ENCODE measurements around the gene TMEM203. TPM values are rescaled to one million over a fixed set of nuclear protein-coding genes. Genes with fewer than 3 reads are reported as not detected.
"Not testable (repeated sequence)": the region's sequence is repeated elsewhere in the genome, so short reads cannot be mapped to it uniquely, and the experiment has no call there.

The TMEM203 gene, protein sequence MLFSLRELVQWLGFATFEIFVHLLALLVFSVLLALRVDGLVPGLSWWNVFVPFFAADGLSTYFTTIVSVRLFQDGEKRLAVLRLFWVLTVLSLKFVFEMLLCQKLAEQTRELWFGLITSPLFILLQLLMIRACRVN
- 26.1 and 34.2 TPM in 2 replicates for total RNA-seq

DNA sequence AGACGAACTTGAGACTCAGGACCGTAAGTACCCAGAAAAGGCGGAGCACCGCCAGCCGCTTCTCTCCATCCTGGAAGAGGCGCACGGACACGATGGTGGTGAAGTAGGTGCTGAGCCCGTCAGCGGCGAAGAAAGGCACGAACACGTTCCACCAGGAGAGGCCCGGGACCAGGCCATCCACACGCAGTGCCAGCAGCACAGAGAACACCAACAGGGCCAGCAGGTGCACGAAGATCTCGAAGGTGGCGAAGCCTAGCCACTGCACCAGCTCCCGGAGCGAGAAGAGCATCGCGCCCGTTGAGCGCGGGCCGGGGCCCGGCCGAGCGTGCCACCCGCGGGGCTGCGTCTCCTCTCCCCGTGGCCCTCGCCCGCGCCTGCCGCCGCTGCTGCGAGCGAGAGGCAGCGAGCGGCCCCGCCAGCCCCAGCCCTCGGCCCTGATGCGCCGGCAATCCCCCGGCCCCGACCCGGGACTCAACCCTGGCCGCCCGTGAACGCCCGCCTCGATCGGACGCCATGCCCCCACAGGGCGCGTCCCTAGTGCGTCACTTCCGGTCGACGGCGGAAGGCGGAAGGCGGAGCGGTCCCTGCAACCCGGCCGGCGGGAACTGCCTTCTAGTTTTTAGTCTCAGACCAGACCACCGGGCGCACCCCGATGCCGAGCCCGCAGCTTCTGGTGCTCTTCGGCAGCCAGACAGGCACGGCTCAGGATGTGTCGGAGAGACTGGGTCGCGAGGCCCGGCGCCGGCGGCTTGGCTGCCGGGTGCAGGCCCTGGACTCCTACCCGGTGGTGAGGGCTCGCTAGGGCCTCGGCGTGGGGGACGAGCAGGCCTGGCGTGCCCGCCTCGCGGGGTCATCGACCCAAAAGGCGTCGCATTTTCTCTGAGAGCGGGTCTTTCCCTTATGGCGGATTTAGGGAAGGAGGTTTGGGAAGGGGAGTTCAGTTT is at the start of gene TMEM203, which contains the start of gene NDOR1:
Gene TMEM203 (minus strand): TSS at position 523 of the 944 bp plus-strand sequence. CDS start 234 bp downstream, at position 289.
Gene NDOR1 (plus strand): TSS at position 575 of the 944 bp plus-strand sequence. CDS start 78 bp downstream, at position 653.
- DNase-seq (ENCODE audit: low read depth, low spot score): peak; percentile 46

DNA sequence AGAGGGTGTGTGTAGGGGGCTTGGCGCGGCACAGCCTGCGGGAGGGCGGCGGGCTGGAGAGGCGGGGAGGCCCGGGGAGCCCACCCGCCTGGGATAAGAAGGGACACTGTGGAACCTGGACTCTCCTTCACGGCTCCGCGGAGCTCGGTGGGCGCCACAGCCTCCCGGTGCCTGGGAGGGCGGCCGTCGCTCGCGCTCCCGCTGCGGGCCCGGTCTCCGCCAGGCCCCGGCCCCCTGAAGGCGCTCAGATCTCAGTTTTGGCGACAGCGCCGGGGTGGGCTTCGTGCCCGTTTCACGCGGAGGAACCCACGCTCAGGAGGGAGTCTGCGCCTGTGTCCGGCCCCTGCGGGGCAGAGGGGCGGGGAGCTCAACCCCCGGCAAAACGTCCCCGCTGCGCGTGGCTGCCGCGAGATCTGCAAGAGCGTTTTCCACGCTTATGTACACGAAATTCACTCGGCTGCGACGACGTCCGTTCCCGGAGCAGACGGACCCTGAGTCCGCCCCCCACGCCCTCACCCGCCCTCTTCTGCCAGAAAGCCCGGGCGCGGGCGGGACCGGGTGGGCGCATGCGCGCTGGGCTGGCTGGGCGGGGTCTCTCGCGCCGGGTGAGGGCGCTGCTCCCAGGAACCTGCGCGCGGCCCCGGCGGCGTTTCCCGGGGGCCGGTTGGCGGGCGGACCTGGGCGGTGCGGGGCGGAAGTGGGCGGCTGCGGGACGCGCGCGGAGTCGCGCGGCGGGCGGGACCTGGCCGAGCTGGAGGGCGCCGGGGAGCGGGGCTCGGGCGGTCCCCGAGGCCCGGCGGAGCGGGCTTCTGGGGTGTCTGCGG is 49.4 kb upstream of the TMEM203 start, which contains the start of gene NELFB:
Gene NELFB (plus strand): TSS at position 704 of the 824 bp plus-strand sequence.
- no peak for DNase-seq (ENCODE audit: low read depth, low spot score)

DNA sequence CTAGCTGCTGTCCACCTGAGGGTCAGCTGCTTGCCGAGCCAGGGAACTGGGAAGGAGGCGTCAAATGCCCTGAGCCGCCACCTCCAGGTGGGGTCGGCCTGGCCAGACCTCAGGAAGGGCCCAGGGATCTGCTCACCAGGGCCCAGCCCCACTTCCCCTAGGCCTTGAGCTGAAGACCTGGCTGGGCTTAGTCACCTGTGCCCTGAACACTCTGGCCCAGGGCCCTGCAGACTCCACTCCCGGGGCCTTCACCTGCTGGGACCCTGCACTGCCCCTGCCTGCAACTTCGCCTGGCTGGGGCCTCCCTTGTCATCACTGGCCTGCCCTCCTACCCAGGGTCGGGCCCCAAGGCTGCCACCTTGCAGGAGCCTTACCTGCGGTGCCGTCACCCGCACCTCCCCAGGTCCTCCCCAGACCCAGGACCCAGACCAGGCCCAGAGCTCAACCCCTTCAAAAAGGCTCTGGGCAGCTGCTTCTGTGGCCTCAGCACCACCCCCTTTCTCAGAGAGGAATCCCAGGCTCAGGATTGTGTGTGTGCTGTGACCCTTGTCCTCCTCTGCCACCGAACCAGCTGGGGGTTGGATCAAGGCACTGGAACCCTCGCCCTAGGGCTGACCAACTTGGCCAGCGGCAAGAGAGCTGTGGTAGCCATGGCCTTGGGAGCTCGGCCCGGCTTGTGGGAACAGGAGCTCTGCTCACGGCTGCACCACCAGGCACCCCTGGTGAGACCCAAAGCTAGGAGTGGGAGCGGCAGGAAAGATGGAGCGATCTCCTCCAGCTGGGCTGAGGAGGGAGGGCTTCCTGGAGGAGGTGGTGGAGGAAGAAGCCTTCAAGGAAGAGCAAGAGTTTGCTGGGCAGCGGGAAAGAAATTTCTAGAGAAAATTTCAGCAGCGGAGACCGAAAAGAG is 48.5 kb upstream of the TMEM203 start:
- no peak for DNase-seq (ENCODE audit: low read depth, low spot score)

DNA sequence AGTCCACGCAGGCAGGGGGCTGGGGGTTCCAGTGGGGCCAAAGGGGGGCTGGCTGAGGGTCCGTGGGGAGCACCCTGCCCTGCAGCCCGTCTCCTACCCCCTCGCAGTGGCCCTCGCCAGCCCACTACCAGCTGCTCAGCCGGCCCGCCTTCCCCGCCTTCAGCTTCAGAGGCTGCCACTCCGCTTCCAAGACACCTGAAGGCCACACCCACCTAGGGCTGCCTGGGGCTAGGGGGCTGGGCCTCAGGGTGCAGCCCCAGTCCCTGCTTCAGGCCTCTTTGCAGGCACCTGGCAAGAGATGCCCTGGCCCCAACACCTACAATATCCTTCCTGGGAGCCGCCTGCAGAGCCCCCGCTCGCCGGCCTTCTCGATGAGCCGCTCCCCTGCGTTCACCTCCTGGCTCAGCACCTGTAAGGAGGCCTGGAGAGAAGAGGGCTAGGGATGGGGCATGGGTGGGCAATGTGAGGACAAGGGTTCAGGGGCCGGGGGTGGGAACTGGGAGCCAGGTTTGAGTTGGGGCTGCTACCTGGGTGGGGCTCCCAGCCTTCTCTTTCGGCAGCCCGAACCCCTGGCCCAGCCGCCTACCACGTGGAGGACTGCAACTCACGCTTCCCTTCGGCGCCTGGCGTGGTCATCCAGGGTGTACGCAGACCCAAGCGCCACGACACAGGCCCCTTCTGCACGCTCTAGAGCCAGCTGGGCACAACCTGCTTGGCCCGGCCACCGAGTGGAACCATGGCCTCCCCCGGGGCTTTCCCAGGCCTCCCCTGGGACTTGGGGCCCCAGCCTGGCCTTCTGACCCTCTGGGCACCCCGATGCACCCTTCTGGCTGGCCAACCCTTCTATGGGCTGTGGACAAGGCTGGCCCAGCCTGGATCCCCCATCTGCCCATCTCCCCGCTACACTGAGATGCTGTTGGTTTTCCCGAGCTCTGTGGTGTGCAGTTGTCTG is 47.4 kb upstream of the TMEM203 start:
- no peak for DNase-seq (ENCODE audit: low read depth, low spot score)

DNA sequence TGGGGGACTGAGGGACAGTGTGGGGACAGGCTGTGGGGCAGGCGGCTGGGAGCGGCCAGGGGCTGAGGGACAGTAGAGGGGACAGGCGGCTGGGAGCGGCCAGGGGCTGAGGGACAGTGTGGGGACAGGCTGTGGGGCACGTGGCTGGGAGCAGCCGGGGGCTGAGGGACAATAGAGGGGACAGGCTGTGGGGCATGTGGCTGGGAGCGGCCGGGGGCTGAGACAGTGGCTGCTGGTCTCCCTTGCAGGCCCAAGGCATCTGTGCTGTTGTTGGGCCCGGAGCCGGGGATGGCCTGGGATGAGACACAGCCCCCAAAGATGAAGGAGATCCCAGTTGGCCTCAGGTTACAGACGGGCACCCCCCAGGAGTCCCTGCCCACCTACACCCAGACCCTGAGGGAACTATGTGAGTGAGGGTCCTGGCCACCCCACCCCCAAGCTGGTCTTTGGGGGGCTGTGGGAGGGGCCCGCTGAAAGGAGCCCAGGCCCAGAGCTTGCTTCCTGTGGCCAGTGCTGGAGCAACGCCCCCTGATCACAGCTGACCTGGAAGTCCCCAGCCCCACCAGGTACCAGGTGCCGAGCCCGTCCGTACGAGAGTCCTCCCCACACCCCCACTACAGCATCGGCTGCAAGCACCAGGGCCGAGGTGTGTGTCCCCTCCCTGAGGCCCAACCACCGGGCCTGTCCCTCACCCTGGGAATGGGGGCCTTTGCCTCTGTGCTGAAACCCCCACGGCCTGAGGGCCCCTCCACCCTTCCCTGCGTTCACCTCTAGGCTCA is 46.2 kb upstream of the TMEM203 start:
- no peak for DNase-seq (ENCODE audit: low read depth, low spot score)

DNA sequence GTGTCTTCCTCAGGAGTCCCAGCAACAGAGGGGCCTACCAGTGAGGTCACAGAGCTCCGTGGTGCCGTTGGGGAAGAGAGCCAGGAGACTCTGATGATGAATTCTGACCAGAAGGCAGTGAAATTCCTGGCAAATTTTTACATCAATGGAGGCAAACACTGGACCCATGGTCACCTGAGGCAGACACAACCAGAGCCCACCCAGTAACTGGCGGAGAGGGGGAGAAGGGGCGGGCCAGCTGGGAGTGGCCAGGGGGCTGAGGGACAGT is 45.7 kb upstream of the TMEM203 start, which contains the start of gene STPG3:
Gene STPG3 (plus strand): TSS at position 93 of the 268 bp plus-strand sequence. CDS start 1 bp downstream, at position 94.
- no peak for DNase-seq (ENCODE audit: low read depth, low spot score)

DNA sequence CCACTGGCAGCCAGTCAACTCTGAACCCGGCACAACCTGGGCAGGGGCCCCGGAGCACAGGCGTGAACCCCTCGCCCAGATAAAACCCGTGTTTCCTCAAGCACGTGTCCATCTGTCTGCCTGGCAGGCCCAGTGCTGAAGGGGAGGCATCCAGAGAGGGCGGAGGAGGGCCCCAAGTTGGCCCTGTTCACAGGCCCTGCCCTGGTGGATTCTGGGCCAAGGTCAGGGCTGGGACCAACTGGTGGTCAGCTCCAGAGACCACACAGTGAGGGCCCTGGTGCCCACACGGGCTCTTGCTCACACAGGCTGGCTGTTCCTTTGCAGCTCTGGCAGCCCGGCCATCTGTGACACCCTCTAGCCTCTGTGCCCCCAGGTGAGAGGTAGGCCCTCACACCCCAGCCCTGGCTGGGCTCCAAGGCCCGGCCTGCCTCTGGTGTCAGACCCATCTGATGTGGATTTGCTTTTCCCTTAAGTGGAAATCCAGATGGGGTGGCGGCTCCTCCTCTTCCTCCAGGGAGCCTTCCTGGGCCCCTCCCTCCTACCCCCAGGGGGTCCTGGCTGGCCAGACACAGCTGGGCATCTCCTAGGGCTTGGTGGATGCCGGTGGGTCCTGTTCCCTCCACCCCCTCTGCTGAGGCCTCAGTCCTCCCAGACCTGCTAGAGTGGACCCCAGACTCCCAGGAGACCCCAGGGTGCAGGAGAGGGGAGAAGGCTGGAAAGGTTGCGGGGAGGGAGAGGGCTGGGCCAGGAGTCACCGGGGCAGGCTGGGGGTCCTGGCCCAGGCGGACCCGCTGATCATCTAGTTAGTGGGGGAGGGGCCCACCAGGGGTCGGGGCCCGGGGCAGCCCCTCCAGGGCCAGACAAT is 45.1 kb upstream of the TMEM203 start:
- no peak for DNase-seq (ENCODE audit: low read depth, low spot score)

DNA sequence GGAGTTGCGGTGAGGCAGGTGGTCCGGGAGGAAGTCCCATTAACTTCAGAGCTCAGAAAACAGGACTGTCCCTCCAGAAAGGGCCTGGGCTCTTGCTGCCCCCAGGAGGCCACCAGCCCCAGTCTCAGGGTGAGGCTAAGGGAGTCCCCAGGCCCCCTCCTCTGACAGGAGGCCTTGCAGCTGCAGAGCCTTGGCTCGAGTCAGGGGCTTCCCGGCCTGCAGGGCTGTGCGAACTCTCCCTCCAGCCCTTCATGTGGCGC is 42.4 kb upstream of the TMEM203 start:
- no peak for DNase-seq (ENCODE audit: low read depth, low spot score)

DNA sequence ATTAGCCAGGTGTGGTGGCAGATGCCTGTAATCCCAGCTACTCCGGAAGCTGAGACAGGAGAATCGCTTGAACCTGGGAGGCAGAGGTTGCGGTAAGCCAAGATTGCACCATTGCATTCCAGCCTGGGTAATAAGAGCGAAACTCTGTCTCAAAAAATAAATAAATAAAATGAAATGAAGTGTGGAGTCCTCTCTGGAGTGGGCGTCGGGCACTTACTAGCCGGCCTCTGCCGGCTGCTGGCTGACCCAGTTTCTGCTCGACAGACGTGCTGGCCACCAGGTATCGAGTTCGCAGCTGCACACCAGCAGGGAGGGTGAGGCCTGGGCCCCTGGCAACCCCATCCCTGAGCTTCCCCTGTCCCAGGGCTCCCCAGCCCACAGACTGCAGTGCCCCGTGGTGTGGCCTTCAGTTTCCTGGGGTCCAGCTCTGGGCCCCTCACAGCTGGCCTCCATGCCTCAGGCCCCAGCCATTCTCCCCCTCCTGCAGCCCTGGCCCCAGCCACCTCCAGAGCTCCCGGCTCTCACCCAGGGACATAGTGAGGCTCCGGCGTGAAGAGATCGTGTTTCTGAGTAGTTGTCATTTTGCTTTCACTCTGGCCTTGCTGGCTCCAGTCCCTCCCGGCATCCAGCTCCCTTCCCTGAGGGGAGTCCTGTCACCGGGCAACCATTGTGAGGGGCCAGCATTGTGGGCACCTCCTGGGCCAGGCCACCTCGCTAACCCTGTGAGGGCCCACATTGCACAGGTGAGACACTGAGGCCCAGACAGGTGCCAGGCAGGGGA is 41.9 kb upstream of the TMEM203 start:
- no peak for DNase-seq (ENCODE audit: low read depth, low spot score)

DNA sequence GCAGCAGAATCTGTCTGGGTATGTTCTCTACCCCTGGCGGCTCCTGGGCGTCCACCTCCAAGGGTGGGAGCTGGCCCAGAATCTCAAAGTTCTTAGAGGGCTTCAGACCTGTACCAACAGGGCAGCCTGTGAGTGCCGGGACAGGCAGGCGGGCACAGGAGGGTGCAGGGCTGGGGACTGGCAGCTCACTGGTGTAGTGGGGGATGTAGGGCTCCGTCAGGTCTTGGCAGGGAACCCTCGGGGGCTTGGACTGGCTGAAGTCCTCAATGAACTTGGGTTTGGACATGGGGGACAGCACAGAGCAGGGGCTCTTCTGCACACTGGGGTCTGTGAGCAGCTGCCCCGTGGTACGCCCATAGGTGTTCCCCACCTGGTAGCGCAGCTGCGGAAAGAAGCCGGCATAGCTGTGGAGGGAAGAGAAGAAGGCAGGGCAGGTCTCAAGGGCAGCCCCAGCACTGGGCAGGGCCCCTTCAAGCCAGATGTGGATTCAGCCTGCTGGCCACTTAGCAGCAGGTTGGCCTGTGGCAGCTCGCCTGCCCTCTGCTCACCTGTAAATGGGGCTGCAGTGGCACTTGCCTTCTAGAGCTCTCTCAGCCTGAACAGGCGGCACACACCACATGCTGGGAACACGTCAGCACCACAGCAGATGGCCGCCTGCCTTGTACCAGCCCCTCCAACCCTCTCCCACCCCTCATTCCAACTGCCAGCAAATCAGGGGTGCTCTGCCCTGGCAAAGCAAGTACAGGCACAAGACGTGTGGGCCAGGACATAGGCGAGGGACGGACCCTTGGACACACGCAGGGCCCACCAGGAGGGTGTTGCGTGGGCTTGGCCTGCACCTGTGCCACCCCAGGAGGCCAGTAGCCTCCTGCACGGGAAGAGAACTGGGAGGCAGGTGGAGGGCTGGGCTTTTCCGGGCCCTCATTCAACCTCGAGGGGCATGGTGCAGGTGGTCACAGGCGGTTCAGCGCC is 40.3 kb upstream of the TMEM203 start:
- no peak for DNase-seq (ENCODE audit: low read depth, low spot score)

DNA sequence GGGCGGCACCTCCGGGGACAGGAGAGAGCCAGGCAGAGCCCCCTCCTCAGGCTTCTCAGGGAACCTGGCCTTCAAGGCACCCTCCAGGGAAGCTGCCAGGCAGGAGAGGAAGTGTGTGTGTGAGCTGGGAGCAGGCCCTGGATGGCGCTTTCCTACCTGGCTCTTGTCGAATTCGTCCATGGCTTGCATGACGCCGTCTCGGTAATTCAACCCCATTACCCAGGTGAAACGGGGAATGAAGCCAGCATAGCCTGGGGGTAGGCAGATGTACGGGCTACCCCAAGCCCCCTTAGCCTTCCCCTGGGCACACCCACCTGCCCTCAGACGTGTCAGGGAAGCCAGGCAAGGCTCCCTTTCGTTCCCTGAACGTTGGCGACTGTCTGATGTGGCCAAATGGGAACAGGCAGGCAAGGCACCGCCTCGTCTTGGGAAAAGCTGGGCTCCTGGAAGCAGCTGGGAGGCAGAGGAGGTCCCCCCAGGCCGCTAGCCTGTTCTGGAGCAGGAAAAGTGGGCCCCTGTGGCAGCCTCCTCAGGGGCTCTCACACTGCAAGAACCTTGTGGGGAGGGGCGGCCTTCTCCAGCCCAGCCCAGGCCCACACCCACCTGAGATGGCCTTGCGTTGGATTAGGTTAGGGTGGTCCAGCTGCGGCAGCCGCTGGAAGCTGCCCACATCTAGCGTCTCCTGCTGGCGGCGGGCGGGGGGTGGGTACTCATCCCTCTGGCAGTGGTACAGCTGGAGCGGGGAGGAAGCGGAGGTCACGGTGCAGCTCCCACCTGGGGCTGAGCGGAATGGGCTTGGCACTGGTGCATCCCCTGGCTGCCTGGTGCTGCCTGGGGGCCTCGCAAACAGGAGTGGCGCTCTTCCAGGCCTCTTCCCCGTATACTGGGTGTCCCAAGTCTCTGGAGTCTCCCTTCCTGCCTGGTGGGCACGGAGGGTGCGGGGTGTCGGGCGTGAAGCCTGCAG is 39.3 kb upstream of the TMEM203 start:
- no peak for DNase-seq (ENCODE audit: low read depth, low spot score)

DNA sequence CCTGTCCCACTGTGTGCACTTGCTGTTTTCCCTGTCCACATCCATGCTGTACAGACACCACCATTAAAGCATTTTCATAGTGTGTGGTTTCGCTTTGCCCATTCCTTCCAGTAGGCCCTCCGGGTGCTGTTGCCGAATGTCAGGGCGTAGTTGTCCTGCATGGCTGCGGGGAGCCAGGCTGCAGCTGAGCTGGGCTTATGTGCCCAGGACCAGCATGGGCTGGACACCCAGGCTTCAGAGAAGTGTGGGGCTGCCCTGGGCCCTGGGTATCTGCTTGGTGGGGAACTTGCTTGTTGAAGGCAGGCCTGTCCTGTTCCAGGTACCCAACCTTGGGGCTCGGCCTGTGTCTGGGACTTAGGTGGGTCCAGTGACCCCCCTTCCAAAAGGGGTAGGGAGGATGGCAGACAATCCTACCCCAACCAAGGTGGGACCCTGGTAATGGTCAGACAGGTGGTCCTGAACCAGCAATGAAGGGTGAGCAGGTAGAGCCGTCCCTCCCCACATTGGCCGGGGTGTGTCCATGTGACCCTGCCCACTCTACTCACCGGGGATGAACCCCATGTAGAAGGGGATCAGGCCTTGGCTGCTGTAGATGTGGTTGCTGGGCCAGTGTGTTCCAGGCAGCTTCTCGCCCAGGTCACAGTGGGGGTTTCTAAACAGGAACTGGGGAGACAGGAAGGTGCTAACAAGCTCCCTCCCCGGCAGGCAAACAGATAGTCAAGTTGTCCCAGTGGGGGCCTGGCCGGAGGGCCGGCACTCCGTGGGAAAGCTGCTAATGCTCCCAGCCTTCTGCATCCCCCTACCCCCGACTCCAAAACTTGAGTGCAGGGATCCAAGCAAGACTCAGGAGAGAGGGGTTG is 38.4 kb upstream of the TMEM203 start:
- no peak for DNase-seq (ENCODE audit: low read depth, low spot score)

DNA sequence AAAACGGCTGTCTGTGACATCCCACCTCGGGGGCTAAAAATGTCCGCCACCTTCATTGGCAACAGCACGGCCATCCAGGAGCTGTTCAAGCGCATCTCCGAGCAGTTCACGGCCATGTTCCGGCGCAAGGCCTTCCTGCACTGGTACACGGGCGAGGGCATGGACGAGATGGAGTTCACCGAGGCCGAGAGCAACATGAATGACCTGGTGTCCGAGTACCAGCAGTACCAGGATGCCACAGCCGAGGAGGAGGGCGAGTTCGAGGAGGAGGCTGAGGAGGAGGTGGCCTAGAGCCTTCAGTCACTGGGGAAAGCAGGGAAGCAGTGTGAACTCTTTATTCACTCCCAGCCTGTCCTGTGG is 37.8 kb upstream of the TMEM203 start:
- not testable (repeated sequence) for DNase-seq (ENCODE audit: low read depth, low spot score)

Data from pulmonary artery endothelial cell (primary cell).